Stimulated activated CD4-positive, alpha-beta T cell treated with anti-CD3 and anti-CD28 coated beads, Interleukin-2, amount 100 ng/mL, for 24 hours (primary cell): ENCODE measurements around the gene GCGR.

Experiments used
- DNase-seq, 2 donors: peaks; one replicate each; pipeline ENCODE4 v3.0.0-alpha.2; 2020

Gene GCGR

DNA sequence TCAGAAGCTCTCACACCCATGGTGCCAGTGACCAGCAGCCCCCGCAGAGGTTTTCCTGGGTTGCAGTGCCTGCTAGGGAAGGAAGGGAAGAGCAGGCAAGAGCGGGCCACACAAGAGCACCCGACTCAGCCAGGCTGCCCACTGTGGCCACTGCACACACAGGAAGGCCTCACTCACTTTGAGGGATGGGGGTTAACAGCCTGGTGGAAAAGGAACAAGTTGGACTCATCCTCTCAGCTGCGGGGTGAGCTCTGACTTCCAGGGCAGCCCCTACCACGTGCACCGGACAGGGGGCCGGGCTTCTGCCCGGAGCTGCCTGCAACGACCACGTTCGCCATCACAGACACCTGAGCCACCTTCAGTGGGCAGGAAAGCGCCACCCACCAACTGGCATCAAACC is 48.3 kb downstream of the GCGR start:
- DNase-seq, result no peak

DNA sequence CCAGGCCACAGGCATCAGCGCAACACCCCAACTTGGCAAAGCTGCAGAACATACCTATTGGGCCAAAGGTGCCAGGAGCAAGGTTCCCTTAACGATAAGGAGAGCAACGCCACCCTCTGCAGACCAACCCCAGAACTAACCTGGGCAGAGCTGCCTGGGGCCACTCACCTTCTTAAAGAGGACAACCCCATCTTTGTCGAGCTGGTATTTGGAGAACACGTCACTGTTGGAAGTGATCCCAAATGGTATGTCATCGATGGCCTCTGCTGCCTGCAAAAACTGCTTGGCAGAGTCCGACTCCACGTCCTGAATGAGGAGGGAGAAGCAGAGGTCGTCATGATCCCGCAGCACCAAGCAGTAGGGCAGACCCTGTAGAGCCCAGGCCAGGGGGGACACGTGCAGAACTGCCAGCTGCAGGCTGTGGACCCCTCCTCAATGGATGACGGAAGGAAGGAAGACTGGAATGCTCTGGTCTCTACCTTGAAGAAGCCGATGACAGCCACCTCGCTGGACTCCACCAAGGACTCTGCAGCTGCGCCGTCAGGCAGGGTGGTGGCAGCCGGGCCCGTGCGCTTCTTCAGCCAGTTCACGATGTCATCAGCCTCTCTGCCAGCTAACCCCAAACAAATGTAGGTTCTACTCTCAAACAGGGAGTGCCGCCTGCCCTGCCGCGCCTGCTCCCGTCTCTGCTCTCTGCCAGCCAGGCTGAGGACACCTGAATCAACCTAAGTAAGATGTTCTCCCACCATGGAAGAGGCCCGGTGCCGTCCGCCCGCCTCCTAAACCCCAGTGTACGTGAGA is 51.2 kb downstream of the GCGR start:
- no peak for DNase-seq

DNA sequence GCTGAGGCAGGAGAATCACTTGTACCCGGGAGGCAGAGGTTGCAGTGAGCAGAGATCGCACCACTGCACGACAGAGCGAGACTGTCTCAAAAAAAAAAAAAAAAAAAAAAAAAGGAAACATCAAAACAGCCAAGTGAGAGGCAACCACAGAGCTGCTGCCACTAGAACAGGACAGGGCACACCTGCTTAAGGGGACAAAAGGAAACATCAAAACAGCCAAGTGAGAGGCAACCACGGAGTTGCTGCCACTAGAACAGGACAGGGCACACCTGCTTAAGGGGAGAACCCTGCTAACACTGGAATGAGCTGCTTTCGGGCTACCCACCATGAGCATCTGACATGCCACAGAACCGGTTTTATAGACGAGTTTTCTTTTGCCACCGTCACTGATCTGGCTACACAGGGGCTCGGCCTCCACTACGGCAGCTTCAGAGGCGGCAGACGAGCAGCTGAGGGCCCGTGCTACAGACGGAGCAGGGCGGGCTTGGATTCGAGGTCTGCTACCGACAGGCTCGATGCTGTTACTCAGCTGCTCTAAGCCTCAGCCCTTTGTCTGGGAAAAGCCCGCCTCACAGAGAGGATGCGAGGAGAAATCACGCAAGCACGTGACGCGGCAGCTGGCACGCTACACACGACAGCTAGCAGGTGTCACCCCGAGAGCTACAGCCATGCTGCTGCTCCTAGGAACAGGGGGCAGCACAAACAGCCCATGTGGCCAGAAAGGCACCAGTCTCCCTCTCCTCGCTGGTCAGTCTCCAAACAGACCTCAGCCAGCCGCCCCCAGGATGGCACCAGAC is 54.4 kb downstream of the GCGR start:
- no peak for DNase-seq

DNA sequence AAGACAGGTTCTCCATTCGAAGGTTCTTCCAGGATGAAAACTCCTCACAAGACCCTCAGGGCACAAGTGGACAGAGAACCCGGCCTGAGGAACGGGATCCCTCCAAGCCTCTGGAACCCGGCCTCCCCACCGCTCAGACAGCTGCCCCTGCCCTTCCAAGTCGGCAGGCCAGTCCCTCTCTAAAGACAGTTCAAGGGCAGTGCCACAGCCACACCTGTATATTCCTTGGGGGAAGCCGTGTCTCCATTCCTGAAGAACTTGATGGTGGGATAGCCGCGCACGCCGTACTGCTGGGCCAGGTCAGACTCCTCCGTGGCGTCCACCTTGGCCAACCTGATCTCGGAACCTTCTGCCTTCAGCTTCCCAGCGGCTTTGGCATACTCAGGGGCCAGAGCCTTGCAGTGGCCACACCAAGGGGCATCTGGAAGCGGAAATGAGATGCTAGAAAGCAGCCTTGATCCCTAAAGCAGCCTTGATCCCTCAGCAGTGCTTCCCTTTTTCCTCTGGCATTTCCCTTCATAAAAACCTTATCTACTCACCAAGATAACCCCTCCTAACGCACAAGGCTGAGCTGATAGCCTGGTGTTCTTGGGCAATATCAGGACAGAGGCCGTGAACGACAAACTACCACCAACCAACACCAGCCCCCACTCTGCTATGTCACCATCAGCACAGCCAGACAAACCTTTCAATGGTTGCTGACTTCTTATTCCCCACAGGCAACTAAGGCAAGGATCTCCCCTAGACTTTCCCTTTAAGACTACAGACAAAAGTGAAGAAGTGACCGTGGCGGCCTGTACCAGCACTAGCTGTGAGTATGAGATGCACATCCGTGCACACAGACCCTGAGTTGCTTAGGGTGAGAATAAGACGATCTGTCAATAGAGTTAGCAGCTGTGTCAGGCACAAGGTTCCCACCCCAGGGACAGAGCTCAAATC is 55.3 kb downstream of the GCGR start:
- DNase-seq, result no peak

DNA sequence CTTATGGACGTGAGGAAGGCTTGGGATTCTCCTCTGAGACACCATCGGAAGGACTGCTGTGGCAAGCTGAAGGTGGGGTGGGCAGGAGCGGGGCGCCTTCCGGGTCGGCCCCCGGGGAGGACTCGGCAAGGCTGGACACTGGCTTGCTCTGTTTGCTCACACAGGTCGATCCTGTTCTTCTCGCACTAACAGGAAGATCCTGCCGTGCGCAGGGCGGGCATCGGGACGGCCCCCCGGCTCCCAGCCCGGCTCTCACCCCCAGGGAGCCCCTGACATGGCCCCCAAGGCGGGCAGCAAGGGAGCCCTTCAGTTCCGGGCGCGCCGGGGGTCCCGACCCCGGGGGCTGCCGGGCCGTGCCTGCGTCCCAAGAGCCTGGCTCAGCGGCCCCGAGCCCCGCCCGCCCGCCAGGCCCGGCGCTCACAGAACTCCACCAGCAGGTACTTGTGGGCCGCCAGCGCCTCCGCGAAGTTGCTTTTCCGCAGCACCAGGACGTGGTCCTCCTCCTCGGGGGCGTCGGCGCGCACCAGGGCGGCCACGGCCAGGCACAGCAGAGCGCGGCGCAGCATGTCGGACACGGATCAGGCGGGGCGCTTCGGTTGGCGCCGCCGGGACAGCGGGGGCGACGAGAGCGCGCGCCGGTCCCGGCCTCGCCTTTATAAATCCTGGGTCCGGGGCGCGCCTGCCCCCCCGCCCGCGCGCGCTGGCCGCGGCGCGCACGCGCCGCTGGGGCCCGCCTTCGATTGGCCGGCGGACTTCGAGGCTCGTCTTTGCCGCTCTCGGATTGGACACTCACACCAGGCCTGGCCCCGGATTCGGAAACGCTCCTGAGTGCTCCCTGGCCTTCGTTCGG is 56.2 kb downstream of the GCGR start, which contains the start of gene P4HB:
Gene P4HB (minus strand): TSS at position 630 of the 850 bp plus-strand sequence. CDS start 64 bp downstream, at position 566.
- DNase-seq, result peak; percentile 30 to 96

DNA sequence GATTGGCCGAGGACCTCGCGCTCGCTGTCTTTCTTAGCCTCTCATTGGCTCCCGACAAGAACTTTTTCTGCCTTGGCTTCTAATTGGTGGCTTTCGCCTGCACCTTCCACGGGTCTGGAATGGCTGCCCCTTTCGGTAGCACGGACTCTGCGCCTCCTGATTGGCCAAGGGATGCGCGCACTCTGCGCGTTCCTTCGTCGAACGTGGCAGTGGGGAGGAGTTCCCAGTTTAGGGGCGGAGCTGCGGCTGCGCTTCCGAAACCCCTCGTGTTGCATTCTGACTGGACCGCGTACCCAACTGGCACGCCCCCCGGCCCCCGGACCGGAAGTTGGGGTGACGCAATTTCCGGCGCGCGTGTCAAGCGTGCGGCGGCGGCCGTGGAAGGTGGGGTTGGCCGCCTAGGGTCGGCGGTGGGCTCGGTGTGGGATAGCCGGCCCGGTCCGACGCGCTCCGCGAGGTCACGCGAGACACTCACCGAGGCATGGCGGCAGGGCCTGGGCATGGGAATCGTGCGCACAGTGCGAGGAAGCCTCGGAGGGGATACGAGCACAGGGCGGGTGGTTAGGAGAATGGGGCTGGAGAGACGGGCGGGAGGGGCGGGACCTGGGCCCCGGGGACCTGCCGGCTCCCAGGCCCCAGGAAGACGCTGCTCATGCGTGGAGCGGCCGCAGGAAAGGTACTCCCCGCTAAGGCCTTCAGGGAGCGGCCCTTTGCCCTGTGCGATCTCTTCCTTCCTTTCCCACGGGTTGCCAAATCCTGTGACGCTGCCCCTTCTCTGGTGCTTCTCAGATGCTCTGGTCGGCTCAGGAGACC is 57.0 kb downstream of the GCGR start:
- DNase-seq, result peak; percentile 99

DNA sequence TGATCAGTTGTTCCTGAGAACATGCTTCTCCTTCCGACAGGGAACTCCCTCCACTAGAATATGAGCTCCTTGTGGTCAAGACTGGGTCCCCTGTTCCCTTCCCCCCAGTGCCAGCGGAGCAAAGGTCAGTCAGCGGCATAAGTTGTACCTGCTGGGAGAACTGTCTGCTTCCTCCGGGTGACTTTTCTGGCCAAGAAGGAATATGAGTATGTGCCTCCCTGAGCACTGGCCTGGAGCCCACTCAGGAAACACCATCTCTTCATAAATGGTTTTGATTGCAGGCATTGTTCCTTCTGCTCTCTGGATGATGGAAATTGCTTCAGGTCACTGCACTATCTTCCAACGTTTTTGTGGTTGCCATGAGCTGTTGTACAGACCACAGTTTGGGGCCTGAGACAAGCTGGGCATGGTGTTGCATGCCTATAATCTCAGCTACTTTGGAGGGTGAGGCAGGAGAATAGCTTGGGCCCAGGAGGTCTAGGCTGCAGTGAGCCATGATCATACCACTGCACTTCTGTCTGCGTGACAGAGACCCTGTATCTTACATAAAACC is 59.2 kb downstream of the GCGR start:
- DNase-seq, result no peak
